HG03469 (cell line): ENCODE data around the gene MPV17L2.
"Not testable (repeated sequence)": the region's sequence is repeated elsewhere in the genome, so short reads cannot be mapped to it uniquely, and the experiment has no call there.

Source experiments
- ATAC-seq: cut with Tn5 transposase; IDR thresholded peaks from one replicate; pipeline ENCODE4 v1.9.1; 2021; ENCODE audit warnings: mild to moderate bottlenecking, moderate library complexity, moderate number of reproducible peaks; ENCODE audit not compliant: unreplicated experiment

MPV17L2 gene

GRCh38 chr19:18185538-18185937, 7.5 kb upstream of the MPV17L2 start:
- ATAC-seq = no peak

- ATAC-seq = no peak
These were observed 2.7 kb upstream of the MPV17L2 start for GRCh38 chr19:18190278-18190677.

GRCh38 chr19:18191640-18192062, 1.4 kb upstream of the MPV17L2 start:
- no peak for ATAC-seq

GRCh38 chr19:18193388-18194180, 566 bp downstream of the MPV17L2 start:
- ATAC-seq = no peak

- ATAC-seq = no peak
These were observed 1.1 kb downstream of the MPV17L2 start for GRCh38 chr19:18194181-18194530.

- ATAC-seq = no peak
These were observed 1.7 kb downstream of the MPV17L2 start for GRCh38 chr19:18194554-18195238.

- ATAC-seq = no peak
These were observed 3.5 kb downstream of the MPV17L2 start for GRCh38 chr19:18196511-18196845.

GRCh38 chr19:18197306-18197705, 4.3 kb downstream of the MPV17L2 start:
- ATAC-seq = no peak

- ATAC-seq = no peak
These were observed 4.9 kb downstream of the MPV17L2 start for GRCh38 chr19:18197941-18198340.

GRCh38 chr19:18198374-18198773, 5.4 kb downstream of the MPV17L2 start:
- ATAC-seq = no peak

GRCh38 chr19:18202397-18202777, 9.4 kb downstream of the MPV17L2 start:
- no peak for ATAC-seq

- ATAC-seq = no peak
These were observed 9.9 kb downstream of the MPV17L2 start for GRCh38 chr19:18202778-18203407.

GRCh38 chr19:18203408-18203862, 10.4 kb downstream of the MPV17L2 start:
- ATAC-seq = no peak

- ATAC-seq = peak; percentile 85
These were observed 10.9 kb downstream of the MPV17L2 start, which contains the start of gene RAB3A for GRCh38 chr19:18203863-18204393. Gene RAB3A, minus strand, starts transcription at chr19:18204042. Its CDS starts 1,302 bp downstream, at chr19:18202740.

GRCh38 chr19:18204394-18205199, 11.6 kb downstream of the MPV17L2 start:
- ATAC-seq = peak; percentile 1

GRCh38 chr19:18205200-18205892, 12.3 kb downstream of the MPV17L2 start:
- no peak for ATAC-seq

GRCh38 chr19:18206018-18206417, 13.0 kb downstream of the MPV17L2 start:
- no peak for ATAC-seq

GRCh38 chr19:18208098-18208951, 15.3 kb downstream of the MPV17L2 start:
- no peak for ATAC-seq

GRCh38 chr19:18209912-18210311, 16.9 kb downstream of the MPV17L2 start:
- not testable (repeated sequence) for ATAC-seq
